HepG2 (cell line): ENCODE results near the gene HMHB1. TPM values are rescaled to one million over a fixed set of nuclear protein-coding genes. Genes with fewer than 3 reads are reported as not detected.

Experiments used
- DRAP1 ChIP-seq: IDR thresholded peaks from 2 replicates; pipeline ENCODE4 v1.6.1; 2016; ENCODE audit warnings: missing genetic modification reagents, missing compliant biosample characterization
- EEA1 ChIP-seq: sonication (generic); formaldehyde crosslinking; IDR thresholded peaks from 2 replicates; pipeline ENCODE4 v1.5.1; 2020; ENCODE audit warnings: mild to moderate bottlenecking, missing genetic modification reagents, borderline replicate concordance
- ESRRA ChIP-seq: sonication (generic); formaldehyde crosslinking; IDR thresholded peaks from 2 replicates; pipeline ENCODE4 v1.5.1; 2020; ENCODE audit warnings: mild to moderate bottlenecking, low read depth, missing genetic modification reagents
- GFI1 ChIP-seq: sonication (generic); formaldehyde crosslinking; IDR thresholded peaks from 2 replicates; pipeline ENCODE4 v1.5.0; 2020; ENCODE audit warnings: missing genetic modification reagents, mild to moderate bottlenecking, borderline replicate concordance
- GMEB2 ChIP-seq: IDR thresholded peaks from 2 replicates; pipeline ENCODE4 v1.6.1; 2016; ENCODE audit warnings: missing biosample characterization, missing genetic modification reagents, low read depth
- HOXA5 ChIP-seq: sonication (generic); formaldehyde crosslinking; IDR thresholded peaks from 2 replicates; pipeline ENCODE4 v1.4.0; 2020; ENCODE audit warnings: missing genetic modification reagents
- MLXIP ChIP-seq: sonication (generic); formaldehyde crosslinking; IDR thresholded peaks from 2 replicates; pipeline ENCODE4 v1.9.0; 2021; ENCODE audit warnings: missing genetic modification reagents, borderline replicate concordance
- NR2F1 ChIP-seq, 2 experiments: fragments of 450-650 bp in 1 of 2; formaldehyde crosslinking in 1 of 2; IDR thresholded peaks; 2 replicates each; pipeline versions ENCODE4 v1.5.0 to v1.6.1; 2016 to 2020; ENCODE audit warnings: mild to moderate bottlenecking in 1 of 2, missing compliant biosample characterization in 1 of 2, missing genetic modification reagents in 1 of 2, moderate library complexity in 1 of 2
- PLSCR1 ChIP-seq: sonication (generic); formaldehyde crosslinking; IDR thresholded peaks from 2 replicates; pipeline ENCODE4 v1.5.0; 2020; ENCODE audit warnings: missing genetic modification reagents, mild to moderate bottlenecking, borderline replicate concordance
- POGZ ChIP-seq: sonication (generic); formaldehyde crosslinking; IDR thresholded peaks from 2 replicates; pipeline ENCODE4 v1.4.0; 2020; ENCODE audit warnings: mild to moderate bottlenecking, missing genetic modification reagents
- SETDB1 ChIP-seq: sonication (generic); formaldehyde crosslinking; IDR thresholded peaks from 2 replicates; pipeline ENCODE4 v1.5.1; 2020; ENCODE audit warnings: missing genetic modification reagents, mild to moderate bottlenecking, borderline replicate concordance
- ZC3H13 ChIP-seq: sonication (generic); formaldehyde crosslinking; IDR thresholded peaks from 2 replicates; pipeline ENCODE4 v1.8.1; 2023; ENCODE audit warnings: mild to moderate bottlenecking, missing genetic modification reagents, moderate library complexity
- ZFP36L2 ChIP-seq: sonication (generic); formaldehyde crosslinking; IDR thresholded peaks from 2 replicates; pipeline ENCODE4 v1.4.0; 2020; ENCODE audit warnings: missing genetic modification reagents
- ZNF101 ChIP-seq: sonication (generic); formaldehyde crosslinking; IDR thresholded peaks from 2 replicates; pipeline ENCODE4 v1.4.0; 2020; ENCODE audit warnings: mild to moderate bottlenecking, low read depth, missing genetic modification reagents, borderline replicate concordance
- ZNF12 ChIP-seq: sonication (generic); formaldehyde crosslinking; IDR thresholded peaks from 2 replicates; pipeline ENCODE4 v1.5.0; 2020; ENCODE audit warnings: missing genetic modification reagents
- ZNF253 ChIP-seq: sonication (generic); formaldehyde crosslinking; IDR thresholded peaks from 2 replicates; pipeline ENCODE4 v1.8.0; 2022; ENCODE audit warnings: mild to moderate bottlenecking, missing genetic modification reagents, borderline replicate concordance
- ZNF260 ChIP-seq: sonication (generic); formaldehyde crosslinking; IDR thresholded peaks from 2 replicates; pipeline ENCODE4 v1.4.0; 2020; ENCODE audit warnings: missing genetic modification reagents, low read depth, mild to moderate bottlenecking, borderline replicate concordance
- ZNF329 ChIP-seq: sonication (generic); formaldehyde crosslinking; IDR thresholded peaks from 2 replicates; pipeline ENCODE4 v1.9.0; 2021; ENCODE audit warnings: low read depth, mild to moderate bottlenecking, missing genetic modification reagents
- ZNF510 ChIP-seq: sonication (generic); formaldehyde crosslinking; IDR thresholded peaks from 2 replicates; pipeline ENCODE4 v1.4.0; 2020; ENCODE audit warnings: low read depth, mild to moderate bottlenecking, missing genetic modification reagents
- ZNF567 ChIP-seq: sonication (generic); formaldehyde crosslinking; IDR thresholded peaks from 2 replicates; pipeline ENCODE4 v1.8.1; 2023; ENCODE audit warnings: mild to moderate bottlenecking, missing genetic modification reagents, borderline replicate concordance
- ZNF619 ChIP-seq: sonication (generic); formaldehyde crosslinking; IDR thresholded peaks from 2 replicates; pipeline ENCODE4 v1.4.0; 2020; ENCODE audit warnings: mild to moderate bottlenecking, missing genetic modification reagents
- ZNF850 ChIP-seq: sonication (generic); formaldehyde crosslinking; conservative IDR thresholded peaks from 2 replicates; pipeline ENCODE4 v1.9.0; 2021; ENCODE audit warnings: mild to moderate bottlenecking, missing genetic modification reagents
- polyA plus RNA-seq, 8 experiments: library from polyadenylated mRNA; depleted of rRNA in 3 of 8; stranded (reverse) in 7 of 8; unstranded in 1 of 8; fragments of >200 nt; fragmentation: Illumina TruSeq in 4 of 8; extraction: Trizol in 4 of 8; gene quantifications; 2 replicates each; pipeline versions ENCODE4 v1.2.1 to v1.2.3, GENCODE V29; 2011 to 2016; ENCODE audit warnings: low read depth in 4 of 8, missing spikeins in 1 of 8, mixed read lengths in 1 of 8; ENCODE audit not compliant: insufficient read depth in 1 of 8
- total RNA-seq, 5 experiments: library from RNA; depleted of rRNA; stranded (reverse); fragments of >200 nt; fragmentation: Illumina TruSeq; extraction: Trizol; gene quantifications; 2 replicates each; pipeline ENCODE4 v1.2.3, GENCODE V29; 2016; ENCODE audit warnings: low read depth in 1 of 5

The HMHB1 gene
- total and polyA plus RNA-seq, 2 of the 13 experiments (the other 11 are each of a cell fraction or from before 2014, with no cell fraction given): not detected

- no peak for TF ChIP-seq ZNF567
- no peak for TF ChIP-seq HOXA5 (CRISPR knock-in tag)
- TF ChIP-seq DRAP1 (CRISPR knock-in tag): no peak
- TF ChIP-seq ZNF101: no peak
- TF ChIP-seq SETDB1 (CRISPR knock-in tag): no peak
- no peak for TF ChIP-seq GMEB2 (CRISPR knock-in tag)
- no peak for TF ChIP-seq EEA1 (CRISPR knock-in tag)
- TF ChIP-seq ZC3H13 (CRISPR knock-in tag): no peak
- 0 out of 2 replicates have a peak, but pooled peaks have one; percentile 33 for TF ChIP-seq POGZ (CRISPR knock-in tag)
- no peak for TF ChIP-seq ESRRA
- no peak for TF ChIP-seq PLSCR1
- no peak for TF ChIP-seq MLXIP (CRISPR knock-in tag)
- no peak for TF ChIP-seq GFI1 (CRISPR knock-in tag)
- no peak for TF ChIP-seq ZNF329 (CRISPR knock-in tag)
- TF ChIP-seq ZNF260 (CRISPR knock-in tag): no peak
- no peak for TF ChIP-seq ZNF850 (CRISPR knock-in tag)
- 0 out of 4 replicates have a peak, but pooled peaks have one; percentile 17 to 18 for TF ChIP-seq NR2F1 (CRISPR knock-in tag; IDR thresholded peaks at IDR 0.05)
- TF ChIP-seq ZFP36L2 (CRISPR knock-in tag): no peak
- TF ChIP-seq ZNF510: no peak
- no peak for TF ChIP-seq ZNF619 (CRISPR knock-in tag)
- TF ChIP-seq ZNF253 (CRISPR knock-in tag): no peak
- TF ChIP-seq ZNF12 (CRISPR knock-in tag): peak; percentile 71; the same call in 1 of the 2 replicates
These were observed 13.1 kb downstream of the HMHB1 start (continued) for GRCh38 chr5:143824851-143825720.
